Caco-2 (cell line): ENCODE measurements around the gene NALCN. TPM values are rescaled to one million over a fixed set of nuclear protein-coding genes. Genes with fewer than 3 reads are reported as not detected.

Experiments used
- BruUV-seq: library from RNA; stranded (reverse); fragments of 400-500 nt; replicated peaks from 2 replicates; lab custom pipeline; 2021; lab: Mats Ljungman, UMichigan
- CTCF ChIA-PET: fragments of 300-600 bp; sonication (Branson Sonifier 250); formaldehyde crosslinking; loops from one replicate; lab custom pipeline; 2022; ENCODE audit warnings: antibody characterized with exemption; lab: Charles Lee
- POLR2A ChIA-PET: fragments of 300-600 bp; sonication (Branson Sonifier 250); formaldehyde crosslinking; loops from one replicate; lab custom pipeline; 2022; ENCODE audit warnings: antibody characterized with exemption; lab: Charles Lee
- DNase-seq, 2 experiments: peaks; one replicate each; pipeline versions ENCODE4 v3.0.0 to v3.0.0-alpha.2; 2020 to 2022
- H3K27me3 ChIP-seq: replicated peaks from 2 replicates; pipeline ENCODE4 v1.6.0; 2011; ENCODE audit warnings: low read length; ENCODE audit not compliant: control insufficient read depth, insufficient read depth
- H3K36me3 ChIP-seq: 2 replicates; pipeline ENCODE4 v1.5.1; 2011; ENCODE audit warnings: low read length; ENCODE audit not compliant: control insufficient read depth, insufficient read depth
- H3K4me1 ChIP-seq: fragments of 250-450 bp; sonication (Bioruptor Pico); 2 replicates; pipeline ENCODE4 v1.5.1; 2020; ENCODE audit warnings: mild to moderate bottlenecking
- H3K4me3 ChIP-seq: 2 replicates; pipeline ENCODE4 v1.5.1; 2011; ENCODE audit warnings: low read depth, mild to moderate bottlenecking, control low read depth, low read length
- H3K9me3 ChIP-seq: fragments of 250-450 bp; sonication (Bioruptor Pico); 2 replicates; pipeline ENCODE4 v1.5.1; 2020; ENCODE audit warnings: mild to moderate bottlenecking, moderate library complexity
- H3K27ac Mint-ChIP-seq: one replicate; pipeline ENCODE4 v1.8.0; 2022; ENCODE audit warnings: mixed read lengths; ENCODE audit not compliant: unreplicated experiment
- H3K27me3 Mint-ChIP-seq: one replicate; pipeline ENCODE4 v1.8.0; 2022; ENCODE audit warnings: mixed read lengths; ENCODE audit not compliant: insufficient read depth, unreplicated experiment
- H3K36me3 Mint-ChIP-seq: one replicate; pipeline ENCODE4 v1.8.0; 2022; ENCODE audit warnings: mild to moderate bottlenecking, mixed read lengths; ENCODE audit not compliant: insufficient read depth, unreplicated experiment
- H3K4me1 Mint-ChIP-seq: one replicate; pipeline ENCODE4 v1.8.0; 2022; ENCODE audit warnings: low read depth, mixed read lengths; ENCODE audit not compliant: unreplicated experiment
- H3K4me3 Mint-ChIP-seq: one replicate; pipeline ENCODE4 v1.8.0; 2022; ENCODE audit warnings: mild to moderate bottlenecking, moderate library complexity, mixed read lengths; ENCODE audit not compliant: unreplicated experiment
- H3K9me3 Mint-ChIP-seq: one replicate; pipeline ENCODE4 v1.8.0; 2022; ENCODE audit warnings: mixed read lengths; ENCODE audit not compliant: unreplicated experiment
- CTCF ChIP-seq, 2 experiments: fragments of 200-600 bp in 1 of 2; IDR thresholded peaks; 1 replicate in 1 of 2; 2 replicates in 1 of 2; pipeline versions ENCODE4 v1.5.1 to v1.8.0; 2011 to 2022; ENCODE audit warnings: antibody characterized with exemption in 1 of 2, control low read depth in 1 of 2, inconsistent platforms in 1 of 2, low read depth in 1 of 2, low read length in 1 of 2, mild to moderate bottlenecking in 1 of 2, moderate library complexity in 1 of 2; ENCODE audit not compliant: insufficient read depth in 1 of 2, severe bottlenecking in 1 of 2, unreplicated experiment in 1 of 2
- intact Hi-C: fragments of 100-400 bp; cut with micrococcal nuclease; formaldehyde crosslinking; loops from one replicate; pipeline ENCODE4 v1.10.0; 2022; ENCODE audit not compliant: unreplicated experiment
- total RNA-seq: library from RNA; stranded (reverse); gene quantifications from 2 replicates; pipeline ENCODE4 v1.2.3, GENCODE V29; 2022

Gene NALCN
- total RNA-seq, 1 experiment from 2014 or later = not detected

DNA sequence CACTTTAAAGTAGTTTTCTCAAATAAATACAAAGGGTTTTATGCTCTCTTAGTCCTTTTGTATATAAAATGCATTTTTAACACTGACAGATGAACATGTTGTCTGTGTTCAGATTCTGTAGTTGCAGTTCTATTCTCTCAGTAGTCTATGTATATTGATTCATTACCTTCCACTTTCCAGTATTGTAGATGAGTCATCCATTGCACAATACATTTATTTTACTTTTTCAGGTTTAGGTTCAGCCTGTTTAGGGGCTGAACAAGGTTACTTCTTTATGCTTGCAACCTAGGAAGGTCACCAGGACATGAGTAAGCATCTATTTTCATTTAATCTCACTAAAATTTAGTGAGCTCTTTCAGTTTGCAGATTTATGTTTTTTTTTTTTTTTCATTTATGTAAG lies 173.6 kb downstream of the NALCN start:
- no TSS peak for BruUV-seq
- intact Hi-C loops = no loop called here
- H3K27me3 Mint-ChIP-seq = no peaks in the 10 kb centered on the region
- Histone ChIP-seq H3K4me3 (no peak overlapping the region), H3K9me3 (no peaks in the 10 kb centered on the region), H3K27me3 (no peaks in the 10 kb centered on the region), H3K4me1 (no peaks in the 10 kb centered on the region), H3K36me3 (no peaks in the 10 kb centered on the region)
- no peak for TF ChIP-seq CTCF (IDR thresholded peaks at IDR 0.05; ENCODE audit: insufficient read depth in 1 of 2, low read depth in 1 of 2, low read length in 1 of 2, severe bottlenecking in 1 of 2, unreplicated experiment in 1 of 2)
- ChIA-PET POLR2A (no interaction called here), CTCF (no interaction called here)
- no peaks in the 10 kb centered on the region for H3K4me1 Mint-ChIP-seq
- H3K27ac Mint-ChIP-seq = no peak overlapping the region
- no peak for DNase-seq
- no peak overlapping the region for H3K4me3 Mint-ChIP-seq
- no peaks in the 10 kb centered on the region for H3K36me3 Mint-ChIP-seq
- no peaks in the 10 kb centered on the region for H3K9me3 Mint-ChIP-seq

DNA sequence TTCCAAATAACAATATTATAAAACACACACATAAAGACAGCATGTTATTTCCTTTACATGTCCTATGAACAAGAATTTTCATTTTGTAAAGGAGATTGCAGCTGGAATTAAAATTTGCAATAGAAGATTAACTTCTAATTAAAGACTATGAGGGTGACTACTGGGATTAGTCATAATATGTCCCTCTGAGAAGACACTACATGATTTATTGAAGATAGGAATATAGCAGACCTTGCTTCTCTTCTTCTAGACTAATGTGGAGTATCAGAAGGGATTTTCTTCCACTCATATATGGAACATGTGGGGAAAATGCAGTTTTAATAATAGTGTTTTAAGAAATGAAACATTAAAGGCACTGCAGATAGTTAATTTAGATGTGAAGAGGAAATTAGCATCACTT lies 177.8 kb downstream of the NALCN start:
- Mint-ChIP-seq H3K36me3 (no peaks in the 10 kb centered on the region), H3K27ac (no peak overlapping the region), H3K9me3 (no peaks in the 10 kb centered on the region), H3K4me3 (no peak overlapping the region), H3K27me3 (no peaks in the 10 kb centered on the region), H3K4me1 (no peaks in the 10 kb centered on the region)
- no peaks in the 10 kb centered on the region for H3K9me3 ChIP-seq
- no TSS peak for BruUV-seq
- no peak for DNase-seq
- H3K36me3 ChIP-seq = no peaks in the 10 kb centered on the region
- ChIA-PET CTCF (no interaction called here), POLR2A (no interaction called here)
- H3K27me3 ChIP-seq = no peaks in the 10 kb centered on the region; the same call in 1 of the 2 replicates
- H3K4me3 ChIP-seq = no peak overlapping the region
- H3K4me1 ChIP-seq = no peaks in the 10 kb centered on the region
- intact Hi-C loops = no loop called here
- TF ChIP-seq CTCF (IDR thresholded peaks at IDR 0.05; ENCODE audit: insufficient read depth in 1 of 2, low read depth in 1 of 2, low read length in 1 of 2, severe bottlenecking in 1 of 2, unreplicated experiment in 1 of 2) = no peak

DNA sequence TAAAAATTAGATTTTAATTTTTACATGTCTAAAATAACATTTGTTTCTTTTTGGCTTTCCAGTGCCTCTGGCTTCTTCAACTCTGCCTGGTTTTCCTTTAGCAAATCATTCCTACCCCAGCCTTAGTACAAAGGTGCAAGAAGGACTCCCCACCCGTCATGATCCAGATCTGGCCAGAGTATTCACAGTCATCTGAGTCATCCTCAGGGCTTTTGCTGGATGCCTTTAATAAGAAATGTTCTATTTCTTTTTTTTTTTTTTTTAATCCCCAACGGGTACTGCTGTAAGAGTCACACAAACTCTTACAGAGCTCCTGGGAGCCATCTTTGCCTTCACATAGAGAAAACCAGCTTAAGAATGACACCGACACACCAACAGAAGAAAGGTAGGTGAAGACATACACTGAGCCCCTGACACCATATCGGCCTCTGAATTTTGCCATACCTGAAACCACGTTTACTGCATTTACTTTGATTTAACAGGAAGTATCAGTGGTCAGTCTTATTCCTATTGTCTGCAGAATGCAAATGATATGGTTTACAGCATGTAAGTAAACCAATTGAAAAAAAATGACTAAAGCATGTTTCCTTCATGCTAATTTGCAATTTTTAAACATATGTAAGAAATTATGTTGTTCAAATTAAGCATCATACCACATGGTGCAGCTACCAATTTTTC lies 184.4 kb downstream of the NALCN start:
- H3K27me3 Mint-ChIP-seq = no peaks in the 10 kb centered on the region
- DNase-seq = no peak
- POLR2A ChIA-PET = no interaction called here
- H3K4me1 ChIP-seq = no peaks in the 10 kb centered on the region
- no peaks in the 10 kb centered on the region for H3K4me1 Mint-ChIP-seq
- no peaks in the 10 kb centered on the region for H3K36me3 ChIP-seq
- CTCF ChIA-PET = no interaction called here
- no peaks in the 10 kb centered on the region for H3K9me3 ChIP-seq
- no peaks in the 10 kb centered on the region for H3K9me3 Mint-ChIP-seq
- no peak overlapping the region for H3K4me3 Mint-ChIP-seq
- TF ChIP-seq CTCF (IDR thresholded peaks at IDR 0.05; ENCODE audit: insufficient read depth in 1 of 2, low read depth in 1 of 2, low read length in 1 of 2, severe bottlenecking in 1 of 2, unreplicated experiment in 1 of 2) = no peak
- intact Hi-C loops = no loop called here
- no peaks in the 10 kb centered on the region for H3K36me3 Mint-ChIP-seq
- no TSS peak for BruUV-seq
- no peak overlapping the region for H3K4me3 ChIP-seq
- H3K27me3 ChIP-seq = no peaks in the 10 kb centered on the region; the same call in 1 of the 2 replicates
- no peak overlapping the region for H3K27ac Mint-ChIP-seq
